GM13977 (cell line): Measurements from ENCODE around the gene NPY5R.

ENCODE experiments used
- DNase-seq: peaks from one replicate; pipeline ENCODE4 v3.0.0; 2012; ENCODE audit warnings: low spot score
- in situ Hi-C: fragments of 300-500 bp; cut with MboI; formaldehyde crosslinking; loops from one replicate; pipeline ENCODE4 v1.12.0; 2022; ENCODE audit warnings: low sequenced_read_pairs, low pct_unique_long_range_greater_than_20kb, mixed read lengths, inconsistent platforms; ENCODE audit not compliant: unreplicated experiment
- TF ChIP-seq, protein P1 (sequence below): IDR thresholded peaks from 2 replicates; pipeline ENCODE4 v1.5.1; 2012; ENCODE audit warnings: mild to moderate bottlenecking, control low read depth; ENCODE audit not compliant: insufficient read depth; ENCODE audit errors: extremely low read depth, missing control alignments

Gene NPY5R

DNA sequence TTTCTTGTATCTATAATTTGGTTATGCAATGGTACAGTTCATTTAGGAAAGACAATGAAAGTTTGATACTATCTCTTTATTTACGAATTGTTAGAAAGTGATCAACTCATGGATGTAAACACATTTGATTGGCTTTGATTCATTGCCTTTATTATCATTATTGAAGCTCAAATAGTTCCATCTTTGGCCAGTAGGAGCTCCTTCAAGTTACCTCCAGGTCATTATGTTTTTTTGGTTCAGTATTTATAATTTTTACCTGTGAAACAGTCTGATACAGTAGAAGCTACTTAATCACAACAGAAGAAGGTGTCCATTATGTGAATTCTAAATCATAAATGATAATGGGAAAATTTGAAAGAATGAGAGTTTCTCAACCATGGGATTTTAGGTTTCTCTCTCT, 12.4 kb downstream of the NPY5R start:
- DNase-seq, result no peak
- in situ Hi-C loops, result no loop called here
- TF ChIP-seq, protein P1, sequence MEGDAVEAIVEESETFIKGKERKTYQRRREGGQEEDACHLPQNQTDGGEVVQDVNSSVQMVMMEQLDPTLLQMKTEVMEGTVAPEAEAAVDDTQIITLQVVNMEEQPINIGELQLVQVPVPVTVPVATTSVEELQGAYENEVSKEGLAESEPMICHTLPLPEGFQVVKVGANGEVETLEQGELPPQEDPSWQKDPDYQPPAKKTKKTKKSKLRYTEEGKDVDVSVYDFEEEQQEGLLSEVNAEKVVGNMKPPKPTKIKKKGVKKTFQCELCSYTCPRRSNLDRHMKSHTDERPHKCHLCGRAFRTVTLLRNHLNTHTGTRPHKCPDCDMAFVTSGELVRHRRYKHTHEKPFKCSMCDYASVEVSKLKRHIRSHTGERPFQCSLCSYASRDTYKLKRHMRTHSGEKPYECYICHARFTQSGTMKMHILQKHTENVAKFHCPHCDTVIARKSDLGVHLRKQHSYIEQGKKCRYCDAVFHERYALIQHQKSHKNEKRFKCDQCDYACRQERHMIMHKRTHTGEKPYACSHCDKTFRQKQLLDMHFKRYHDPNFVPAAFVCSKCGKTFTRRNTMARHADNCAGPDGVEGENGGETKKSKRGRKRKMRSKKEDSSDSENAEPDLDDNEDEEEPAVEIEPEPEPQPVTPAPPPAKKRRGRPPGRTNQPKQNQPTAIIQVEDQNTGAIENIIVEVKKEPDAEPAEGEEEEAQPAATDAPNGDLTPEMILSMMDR, result no peak

DNA sequence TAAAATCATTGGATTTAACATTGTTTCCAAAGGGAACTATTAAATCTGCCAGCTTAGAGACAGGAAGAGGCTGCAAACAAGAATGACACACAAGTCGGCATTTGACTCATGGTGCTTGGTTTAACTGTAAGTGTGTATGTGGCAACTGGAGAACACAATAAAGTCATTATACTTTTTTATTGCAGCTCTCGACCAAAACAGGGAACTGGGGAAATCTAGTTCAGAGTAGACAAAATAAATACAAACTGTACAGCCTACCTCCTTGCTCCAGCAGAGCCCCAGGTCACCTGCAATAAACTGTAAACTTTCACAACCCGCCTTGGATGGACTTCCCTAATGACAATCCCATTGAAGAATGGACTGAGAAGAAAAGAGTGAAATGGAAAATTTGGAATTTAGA, 24.0 kb downstream of the NPY5R start:
- DNase-seq, result no peak

DNA sequence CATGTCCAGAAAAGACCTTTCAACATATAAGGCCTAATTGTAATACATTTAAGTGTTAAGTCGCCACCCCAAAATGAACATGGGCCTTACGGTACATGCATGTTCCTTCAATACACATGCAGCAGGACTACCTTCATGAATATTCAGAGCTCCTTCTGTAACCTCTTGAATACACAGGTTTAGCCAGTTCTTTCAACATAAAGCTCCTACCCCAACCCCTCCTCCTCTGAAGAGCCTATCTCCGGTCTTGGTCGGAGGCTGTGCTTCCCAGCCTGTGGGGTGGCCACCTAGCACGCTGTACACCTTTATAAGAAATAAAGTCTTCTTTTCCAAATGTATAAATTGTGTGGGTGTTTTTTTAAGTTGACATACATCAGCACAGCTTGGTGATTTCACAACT, 28.3 kb downstream of the NPY5R start:
- in situ Hi-C loops, result no loop called here
- no peak for DNase-seq
- TF ChIP-seq, protein P1, result no peak

More for the DNA sequence above, 24.0 kb downstream of the NPY5R start:
- in situ Hi-C loops, result no loop called here
- TF ChIP-seq, protein P1, result no peak

DNA sequence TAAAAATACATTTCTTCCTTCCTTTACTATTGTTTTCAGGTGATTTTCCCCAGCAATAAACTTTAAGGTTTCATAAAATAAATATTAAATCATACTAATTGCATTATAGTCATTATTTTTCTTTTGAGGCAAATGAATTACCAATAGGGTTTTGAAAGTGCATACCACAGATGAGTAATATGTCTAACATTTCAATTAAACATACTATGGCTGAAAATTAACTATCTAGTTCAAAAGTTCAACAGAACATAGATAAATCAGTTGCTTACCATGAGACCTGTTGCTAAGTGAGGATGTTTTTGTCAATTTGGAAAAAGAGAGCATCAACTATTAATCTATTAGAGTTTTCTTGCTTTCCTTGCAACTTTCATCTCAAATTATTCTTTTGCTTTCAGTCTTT, 35.0 kb downstream of the NPY5R start:
- no peak for DNase-seq
- TF ChIP-seq, protein P1, result no peak
- in situ Hi-C loops, result no loop called here

DNA sequence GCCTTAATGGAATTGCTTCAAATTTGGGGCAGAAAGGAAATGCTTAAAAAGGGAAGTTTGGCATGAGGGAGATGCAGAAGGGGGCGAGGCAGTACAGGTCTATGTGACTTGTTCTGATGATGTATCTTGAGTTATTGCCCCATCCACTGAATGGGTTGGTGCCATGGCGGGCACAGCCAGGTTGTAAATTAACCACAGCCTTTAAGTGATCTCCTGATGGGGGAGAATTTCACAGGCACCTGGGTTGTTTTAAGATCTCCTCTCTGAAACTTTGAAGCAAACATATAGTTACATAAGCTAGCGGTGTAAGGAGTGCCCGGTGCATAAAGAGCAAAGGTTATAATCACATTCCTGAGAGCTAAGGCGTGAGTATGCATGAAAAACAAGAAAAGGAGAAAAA, 37.0 kb downstream of the NPY5R start:
- DNase-seq, result no peak
- TF ChIP-seq, protein P1, result no peak
- in situ Hi-C loops, result no loop called here

DNA sequence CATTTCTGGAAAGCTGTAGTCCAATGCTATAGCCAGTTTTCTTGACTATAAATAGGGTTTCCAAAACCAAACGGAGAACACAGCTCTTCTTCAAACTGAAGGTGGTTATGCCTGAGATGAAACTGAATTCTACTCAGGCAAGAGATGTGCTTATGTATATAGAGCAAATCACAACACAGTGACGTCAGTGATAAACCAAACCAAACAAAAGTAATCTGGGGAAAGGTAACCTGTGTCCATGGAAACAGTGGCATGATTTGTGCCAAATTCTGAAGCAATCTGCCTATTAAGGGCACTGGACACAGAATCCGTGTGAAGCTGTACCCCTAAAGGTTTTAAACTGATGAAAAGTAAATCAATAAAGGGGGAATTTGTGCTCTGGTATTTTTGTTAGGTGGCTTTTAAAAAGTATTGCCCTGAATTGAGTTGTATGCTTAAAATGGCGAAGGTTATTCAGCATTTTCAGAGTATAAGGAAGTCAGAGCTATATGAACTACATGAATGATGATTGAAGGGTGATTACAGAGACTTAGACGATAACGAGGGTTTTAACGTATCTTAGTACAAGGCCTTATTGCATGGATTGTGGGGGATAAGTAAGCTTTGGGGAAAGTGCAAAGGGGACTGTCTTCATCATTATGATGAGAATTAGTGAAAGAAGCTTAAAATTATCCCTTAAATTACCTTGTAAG, 38.6 kb downstream of the NPY5R start:
- DNase-seq, result no peak
- TF ChIP-seq, protein P1, result no peak
- in situ Hi-C loops, result no loop called here
